Hematopoietic multipotent progenitor cell treated with erythropoietin and hydrocortisone succinate and interleukin-3 and kit ligand, for 15 days (in vitro differentiated cells): ENCODE data around the gene SUPT3H.
"Not testable (repeated sequence)": the region's sequence is repeated elsewhere in the genome, so short reads cannot be mapped to it uniquely, and the experiment has no call there.

Source experiments
- DNase-seq: peaks from one replicate; pipeline ENCODE4 v3.0.0-alpha.2; 2015; ENCODE audit warnings: low spot score

SUPT3H gene

GRCh38 chr6:45184040-45184439 is 193.7 kb downstream of the SUPT3H start:
- no peak for DNase-seq

GRCh38 chr6:45176373-45176772 is 201.4 kb downstream of the SUPT3H start:
- DNase-seq: not testable (repeated sequence)

GRCh38 chr6:45175272-45175671 is 202.5 kb downstream of the SUPT3H start:
- DNase-seq: no peak

GRCh38 chr6:45174045-45174444 is 203.7 kb downstream of the SUPT3H start:
- DNase-seq: no peak

- DNase-seq: no peak
Measured at GRCh38 chr6:45171380-45171779, 206.4 kb downstream of the SUPT3H start.

- no peak for DNase-seq
Measured at GRCh38 chr6:45170309-45170708, 207.4 kb downstream of the SUPT3H start.

- no peak for DNase-seq
Measured at GRCh38 chr6:45169815-45170214, 207.9 kb downstream of the SUPT3H start.

- DNase-seq: no peak
Measured at GRCh38 chr6:45163952-45164766, 213.6 kb downstream of the SUPT3H start.

- DNase-seq: no peak
Measured at GRCh38 chr6:45160305-45160704, 217.4 kb downstream of the SUPT3H start.

GRCh38 chr6:45156075-45156474 is 221.7 kb downstream of the SUPT3H start:
- DNase-seq: no peak

- no peak for DNase-seq
Measured at GRCh38 chr6:45155341-45155894, 222.3 kb downstream of the SUPT3H start.

GRCh38 chr6:45154679-45155078 is 223.1 kb downstream of the SUPT3H start:
- no peak for DNase-seq

- DNase-seq: no peak
Measured at GRCh38 chr6:45148711-45149341, 228.9 kb downstream of the SUPT3H start.

- DNase-seq: no peak
Measured at GRCh38 chr6:45148278-45148677, 229.5 kb downstream of the SUPT3H start.

GRCh38 chr6:45145658-45146057 is 232.1 kb downstream of the SUPT3H start:
- DNase-seq: not testable (repeated sequence)

GRCh38 chr6:45138765-45139164 is 239.0 kb downstream of the SUPT3H start:
- no peak for DNase-seq

GRCh38 chr6:45136495-45136894 is 241.2 kb downstream of the SUPT3H start:
- DNase-seq: no peak

- no peak for DNase-seq
Measured at GRCh38 chr6:45132658-45133294, 245.0 kb downstream of the SUPT3H start.

- DNase-seq: no peak
Measured at GRCh38 chr6:45132059-45132458, 245.7 kb downstream of the SUPT3H start.

- DNase-seq: no peak
Measured at GRCh38 chr6:45129051-45129450, 248.7 kb downstream of the SUPT3H start.

- no peak for DNase-seq
Measured at GRCh38 chr6:45127185-45127584, 250.5 kb downstream of the SUPT3H start.

- DNase-seq: no peak
Measured at GRCh38 chr6:45126033-45126432, 251.7 kb downstream of the SUPT3H start.

- no peak for DNase-seq
Measured at GRCh38 chr6:45123023-45123422, 254.7 kb downstream of the SUPT3H start.
